LNCAP (cell line): ENCODE results near the gene STK32C.

Experiments
- TF ChIP-seq, protein P1 (sequence below): fragments of 450-650 bp; IDR thresholded peaks from 2 replicates; pipeline ENCODE4 v1.5.1; 2017; ENCODE audit warnings: mild to moderate bottlenecking

The STK32C gene

DNA sequence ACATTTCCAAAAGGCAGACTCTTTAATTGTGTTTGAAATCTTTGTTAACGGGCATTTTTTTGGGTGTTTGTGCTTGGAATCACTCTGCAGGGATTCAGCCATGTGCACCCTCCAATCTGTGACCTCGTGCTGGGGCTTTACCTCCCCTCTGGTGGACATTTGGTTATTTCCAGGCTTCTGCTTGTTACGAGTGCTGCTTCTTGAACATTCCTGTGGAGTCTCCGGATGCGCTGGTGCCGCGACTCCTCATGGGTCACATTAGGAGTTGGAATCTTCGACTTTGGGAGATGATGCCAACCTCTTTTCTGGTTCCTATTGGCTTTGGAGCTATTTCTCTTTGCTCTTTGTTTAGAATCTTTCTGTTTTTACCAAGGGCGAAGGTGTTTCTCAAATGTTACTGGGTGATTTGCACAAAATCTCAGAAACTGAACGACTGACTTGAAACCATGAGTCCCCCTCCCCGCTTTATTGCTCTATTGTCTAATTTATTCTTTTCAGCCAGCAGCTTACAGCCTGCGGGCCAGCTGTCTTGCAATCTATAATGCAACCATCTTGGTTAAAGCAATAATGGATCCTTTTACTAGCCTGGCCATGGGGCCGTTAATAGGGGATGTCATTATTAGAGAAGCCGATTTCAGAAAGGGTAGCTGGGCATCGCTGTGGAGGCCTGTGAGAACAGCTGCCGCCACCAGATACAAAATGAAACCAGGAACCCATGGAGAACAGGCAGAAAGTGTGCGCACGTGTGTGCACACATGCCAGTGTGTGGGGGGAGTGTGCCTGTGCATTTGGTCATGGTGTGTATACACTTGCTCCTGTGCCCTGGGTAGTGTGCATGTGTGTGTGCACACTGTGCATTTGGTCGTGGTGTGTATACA, 130.9 kb downstream of the STK32C start:
- TF ChIP-seq, protein P1, sequence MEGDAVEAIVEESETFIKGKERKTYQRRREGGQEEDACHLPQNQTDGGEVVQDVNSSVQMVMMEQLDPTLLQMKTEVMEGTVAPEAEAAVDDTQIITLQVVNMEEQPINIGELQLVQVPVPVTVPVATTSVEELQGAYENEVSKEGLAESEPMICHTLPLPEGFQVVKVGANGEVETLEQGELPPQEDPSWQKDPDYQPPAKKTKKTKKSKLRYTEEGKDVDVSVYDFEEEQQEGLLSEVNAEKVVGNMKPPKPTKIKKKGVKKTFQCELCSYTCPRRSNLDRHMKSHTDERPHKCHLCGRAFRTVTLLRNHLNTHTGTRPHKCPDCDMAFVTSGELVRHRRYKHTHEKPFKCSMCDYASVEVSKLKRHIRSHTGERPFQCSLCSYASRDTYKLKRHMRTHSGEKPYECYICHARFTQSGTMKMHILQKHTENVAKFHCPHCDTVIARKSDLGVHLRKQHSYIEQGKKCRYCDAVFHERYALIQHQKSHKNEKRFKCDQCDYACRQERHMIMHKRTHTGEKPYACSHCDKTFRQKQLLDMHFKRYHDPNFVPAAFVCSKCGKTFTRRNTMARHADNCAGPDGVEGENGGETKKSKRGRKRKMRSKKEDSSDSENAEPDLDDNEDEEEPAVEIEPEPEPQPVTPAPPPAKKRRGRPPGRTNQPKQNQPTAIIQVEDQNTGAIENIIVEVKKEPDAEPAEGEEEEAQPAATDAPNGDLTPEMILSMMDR, result no peak

DNA sequence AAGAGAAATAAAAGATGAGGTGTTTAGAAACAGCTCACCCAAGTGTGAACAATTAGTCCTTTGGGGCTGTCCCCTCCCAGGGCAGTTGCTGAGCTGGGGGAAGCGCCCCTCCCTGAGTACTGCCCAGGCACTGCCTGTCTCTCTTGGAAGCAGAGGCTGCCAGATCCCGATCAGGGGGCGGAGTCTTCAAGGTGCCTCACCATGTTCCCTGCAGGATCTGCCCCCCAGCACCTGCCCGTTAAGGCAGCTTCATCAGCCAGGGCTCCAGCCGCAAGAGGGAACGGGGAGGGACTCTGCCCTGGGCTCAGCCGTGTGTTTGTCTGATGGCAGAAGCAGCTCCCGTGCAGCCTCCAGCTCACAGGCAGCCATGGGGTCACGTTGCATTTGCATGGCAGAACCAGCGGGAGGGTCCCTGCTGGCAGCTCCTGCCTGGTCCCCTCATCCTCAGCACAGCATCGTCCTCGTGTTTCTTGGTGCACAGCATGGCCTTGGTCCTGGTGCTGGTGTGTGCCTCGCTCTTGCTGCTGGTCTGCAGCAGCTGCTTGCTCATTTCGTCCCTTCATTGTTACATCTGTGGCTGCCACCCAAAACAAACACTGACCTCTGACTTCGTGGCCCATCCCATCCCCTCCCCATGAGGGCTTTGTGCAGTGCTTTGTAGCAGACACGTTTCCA, 131.7 kb downstream of the STK32C start:
- TF ChIP-seq, protein P1, result no peak

DNA sequence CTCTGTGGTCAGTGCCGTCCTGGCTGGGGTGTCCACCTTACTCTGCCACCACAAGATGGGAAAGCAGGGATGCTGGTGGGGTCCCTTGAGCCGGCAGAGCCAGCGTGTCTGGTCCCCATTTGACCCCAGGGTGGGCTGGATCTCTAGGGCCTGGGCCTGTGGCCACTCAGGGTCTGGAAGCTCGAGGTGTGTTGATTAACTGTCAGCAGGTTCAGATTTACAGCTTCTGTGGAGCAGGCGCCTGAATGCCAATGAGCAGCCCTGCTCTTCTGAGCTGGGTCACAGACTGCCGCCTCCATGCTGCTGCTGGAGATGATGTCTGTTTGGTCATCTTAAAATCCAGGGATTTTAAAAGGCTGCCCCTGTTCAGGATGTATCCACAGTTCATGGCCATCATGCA, 132.3 kb downstream of the STK32C start:
- TF ChIP-seq, protein P1, result no peak

DNA sequence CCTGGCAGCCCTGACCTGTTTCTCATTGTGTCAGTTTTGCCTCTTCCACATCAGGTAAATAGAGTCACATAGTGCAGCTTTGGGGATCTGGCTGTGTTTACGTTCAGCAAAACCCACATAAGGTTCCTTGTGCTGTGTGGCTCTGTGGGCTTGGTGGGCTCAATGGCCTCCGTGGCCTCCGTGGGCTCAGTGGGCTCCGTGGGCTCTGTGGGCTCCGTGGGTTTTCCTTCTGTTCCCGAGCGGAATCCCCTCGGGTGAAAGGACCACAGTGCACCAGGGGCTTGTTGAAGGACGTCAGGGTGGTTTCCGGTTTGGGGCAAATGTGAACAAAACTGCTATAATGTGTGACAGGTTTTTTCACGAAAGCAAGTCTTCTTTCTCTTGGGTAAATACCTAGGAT, 133.5 kb downstream of the STK32C start:
- TF ChIP-seq, protein P1, result no peak

DNA sequence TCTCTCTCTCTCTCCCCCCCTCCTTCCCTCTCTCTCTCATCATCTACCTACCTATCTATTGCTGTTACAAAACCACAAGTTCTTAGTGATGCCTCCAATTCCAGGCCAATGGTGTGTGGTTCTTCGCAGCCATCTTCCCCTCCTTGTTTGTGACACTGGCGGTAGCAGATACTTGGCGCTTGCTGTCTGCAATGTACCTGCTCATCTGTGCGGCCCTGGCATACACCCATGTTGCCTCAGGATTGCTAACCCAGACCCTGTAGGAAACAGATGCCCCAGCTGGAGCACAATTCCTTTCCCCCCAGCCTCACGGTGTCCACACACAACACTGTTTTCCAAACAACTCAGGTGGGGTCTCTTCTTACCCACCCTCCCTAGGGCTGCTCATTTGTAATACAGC, 134.6 kb downstream of the STK32C start:
- TF ChIP-seq, protein P1, result no peak

DNA sequence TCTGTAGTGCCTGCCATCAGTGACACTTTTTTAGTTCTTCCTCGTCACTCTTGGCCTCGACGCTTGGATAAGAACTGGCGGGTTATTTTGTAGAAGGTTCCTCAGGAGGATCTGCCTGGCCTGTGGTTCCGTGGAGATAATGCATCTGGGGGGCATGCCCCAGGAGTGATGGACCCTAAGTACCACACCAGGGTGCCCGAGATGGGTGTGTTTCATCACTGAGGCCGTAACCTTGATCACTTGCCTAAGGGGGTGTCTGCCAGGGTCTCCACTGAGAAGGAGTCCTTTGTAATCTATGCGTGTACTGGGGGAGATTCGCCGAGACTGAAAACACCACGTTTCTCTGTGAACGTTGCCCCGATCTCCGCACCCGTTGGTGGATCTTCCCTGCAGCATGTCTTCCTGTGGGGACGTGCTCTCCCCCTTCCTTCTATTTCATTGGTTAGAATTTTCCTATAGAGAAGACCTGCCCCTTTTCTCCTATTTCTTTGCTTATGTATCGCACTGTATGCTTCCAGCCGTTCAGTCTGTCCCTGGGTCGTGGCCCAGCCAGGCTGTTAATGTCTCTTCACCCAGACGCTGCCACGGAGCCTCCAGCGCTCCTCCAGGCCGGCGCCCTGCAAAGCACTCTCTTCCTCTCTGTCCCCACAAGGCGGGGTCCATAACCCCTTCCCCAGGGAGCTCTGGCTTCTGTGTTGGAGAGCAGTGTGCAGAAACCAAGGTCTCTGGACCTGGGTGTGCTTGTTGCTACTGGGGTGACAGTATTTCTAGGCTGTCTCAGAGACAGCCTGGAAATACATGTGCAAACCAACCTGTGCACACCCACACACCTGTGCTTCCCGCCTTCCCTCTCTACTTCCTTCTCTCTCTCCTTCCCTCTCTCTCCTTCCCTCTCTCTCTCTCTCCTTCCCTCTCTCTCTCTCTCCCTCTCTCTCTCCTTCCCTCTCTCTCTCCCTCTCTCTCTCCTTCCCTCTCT, 135.4 kb downstream of the STK32C start:
- TF ChIP-seq, protein P1, result no peak
